Measurements from ENCODE around the gene ID3. TPM values are rescaled to one million over a fixed set of nuclear protein-coding genes. Genes with fewer than 3 reads are reported as not detected.
A peak's percentile ranks its signal among the peaks of the same experiment; 100 is the strongest.

ID3 gene
- polyA plus RNA-seq, 3 donors = 1.1 to 31.1 (median 2.5) TPM

DNA sequence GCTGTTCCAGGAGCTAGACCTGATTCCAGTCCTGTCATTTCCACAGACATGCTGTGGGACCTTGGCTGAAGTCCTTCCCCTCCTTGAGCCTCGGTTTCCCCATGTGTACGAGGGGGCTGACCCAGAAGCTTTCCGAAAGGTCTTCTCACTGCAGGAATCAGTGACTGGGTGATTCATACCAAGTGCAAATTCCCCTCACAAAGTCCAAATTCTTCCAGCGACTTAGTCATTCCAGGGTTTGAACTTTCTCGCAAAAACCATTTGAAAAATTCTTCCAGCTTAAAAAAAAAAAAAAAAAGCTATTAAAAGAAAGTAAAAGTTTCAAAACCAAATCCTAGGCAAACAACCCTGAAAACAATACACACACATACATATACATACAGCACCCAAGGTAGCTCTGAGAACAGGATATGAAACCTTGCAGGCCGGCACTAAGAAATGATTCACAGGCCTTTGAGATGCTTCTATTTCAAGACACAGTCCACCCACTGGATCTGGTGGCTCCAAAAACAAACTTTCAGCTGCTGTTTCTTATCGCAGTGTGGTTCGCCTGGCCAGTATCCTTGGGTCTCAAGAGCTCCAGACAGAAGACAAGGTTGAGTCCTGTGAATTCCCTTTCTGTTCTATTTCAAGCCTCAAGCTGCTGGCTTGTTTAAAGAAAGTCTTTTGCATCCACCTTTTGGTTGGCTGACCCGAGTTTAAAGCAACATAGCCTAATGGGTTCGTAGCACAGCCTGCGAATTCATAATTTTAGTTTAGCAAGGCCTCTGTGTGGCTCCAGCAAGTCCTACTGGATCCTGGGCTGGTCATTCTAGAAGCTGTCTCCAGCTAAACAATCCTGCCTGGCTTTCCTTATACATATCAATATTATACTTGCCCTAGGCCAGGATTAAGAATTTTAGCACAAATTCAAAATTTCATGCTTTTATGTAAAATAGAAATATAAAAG is 18.0 kb upstream of the ID3 start:
- Histone ChIP-seq H3K79me2 (ENCODE audit: insufficient read depth, low read length) (no peaks in the 10 kb centered on the region), H3K9ac (ENCODE audit: insufficient read depth, low read length, poor library complexity, severe bottlenecking) (no peak overlapping the region), H3K27me3 (ENCODE audit: control insufficient read depth in 2 of 2, insufficient read depth in 2 of 2, low read length in 2 of 2) (peaks cover 0 to 5% of the 10 kb centered on the region in 2 donors), H3K36me3 (replicated peaks in 1 of 2; ENCODE audit: control insufficient read depth in 1 of 2, insufficient read depth in 2 of 2, low read length in 2 of 2) (no peaks in the 10 kb centered on the region), H3K4me2 (replicated peaks; ENCODE audit: extremely low read depth, low read length, poor library complexity, severe bottlenecking) (no peak overlapping the region), H3K27ac (ENCODE audit: low read depth in 1 of 2, low read length in 2 of 2) (no peak overlapping the region), H3K4me3 (replicated peaks in 1 of 3; ENCODE audit: low read depth in 2 of 3, low read length in 3 of 3) (no peak overlapping the region), H2AFZ (ENCODE audit: insufficient read depth, low read depth, low read length, poor library complexity, severe bottlenecking) (no peak overlapping the region), H4K20me1 (ENCODE audit: insufficient read depth, low read length) (no peaks in the 10 kb centered on the region), H3K9me3 (replicated peaks in 1 of 2; ENCODE audit: control insufficient read depth in 1 of 2, insufficient read depth in 1 of 2, low read length in 2 of 2) (no peaks in the 10 kb centered on the region), H3K4me1 (ENCODE audit: control insufficient read depth in 1 of 2, insufficient read depth in 2 of 2, low read length in 2 of 2) (peaks cover 6 to 8% of the 10 kb centered on the region in 2 donors)
- Mint-ChIP-seq H3K36me3 (no peaks in the 10 kb centered on the region), H3K4me3 (peak overlapping the region in 1 of 2 donors; percentile 39), H3K27me3 (ENCODE audit: low read depth in 3 of 3) (peaks cover 5 to 17% (median 10%) of the 10 kb centered on the region in 3 donors), H3K4me1 (peaks cover 10% of the 10 kb centered on the region), H3K27ac (peak overlapping the region in 2 of 7 donors; percentile 54 to 77), H3K9me3 (peaks cover 0 to 3% (median 0%) of the 10 kb centered on the region in 7 donors)
- peak; percentile 30 to 66 (median 42) for DNase-seq
- TF ChIP-seq, protein P1, sequence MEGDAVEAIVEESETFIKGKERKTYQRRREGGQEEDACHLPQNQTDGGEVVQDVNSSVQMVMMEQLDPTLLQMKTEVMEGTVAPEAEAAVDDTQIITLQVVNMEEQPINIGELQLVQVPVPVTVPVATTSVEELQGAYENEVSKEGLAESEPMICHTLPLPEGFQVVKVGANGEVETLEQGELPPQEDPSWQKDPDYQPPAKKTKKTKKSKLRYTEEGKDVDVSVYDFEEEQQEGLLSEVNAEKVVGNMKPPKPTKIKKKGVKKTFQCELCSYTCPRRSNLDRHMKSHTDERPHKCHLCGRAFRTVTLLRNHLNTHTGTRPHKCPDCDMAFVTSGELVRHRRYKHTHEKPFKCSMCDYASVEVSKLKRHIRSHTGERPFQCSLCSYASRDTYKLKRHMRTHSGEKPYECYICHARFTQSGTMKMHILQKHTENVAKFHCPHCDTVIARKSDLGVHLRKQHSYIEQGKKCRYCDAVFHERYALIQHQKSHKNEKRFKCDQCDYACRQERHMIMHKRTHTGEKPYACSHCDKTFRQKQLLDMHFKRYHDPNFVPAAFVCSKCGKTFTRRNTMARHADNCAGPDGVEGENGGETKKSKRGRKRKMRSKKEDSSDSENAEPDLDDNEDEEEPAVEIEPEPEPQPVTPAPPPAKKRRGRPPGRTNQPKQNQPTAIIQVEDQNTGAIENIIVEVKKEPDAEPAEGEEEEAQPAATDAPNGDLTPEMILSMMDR (IDR thresholded peaks at IDR 0.05) = no peak
- WGBS (ENCODE audit: insufficient coverage) = 77% methylated on average over 8 of the region's 11 CpGs
- intact Hi-C loops (cut with micrococcal nuclease) = no loop called here

DNA sequence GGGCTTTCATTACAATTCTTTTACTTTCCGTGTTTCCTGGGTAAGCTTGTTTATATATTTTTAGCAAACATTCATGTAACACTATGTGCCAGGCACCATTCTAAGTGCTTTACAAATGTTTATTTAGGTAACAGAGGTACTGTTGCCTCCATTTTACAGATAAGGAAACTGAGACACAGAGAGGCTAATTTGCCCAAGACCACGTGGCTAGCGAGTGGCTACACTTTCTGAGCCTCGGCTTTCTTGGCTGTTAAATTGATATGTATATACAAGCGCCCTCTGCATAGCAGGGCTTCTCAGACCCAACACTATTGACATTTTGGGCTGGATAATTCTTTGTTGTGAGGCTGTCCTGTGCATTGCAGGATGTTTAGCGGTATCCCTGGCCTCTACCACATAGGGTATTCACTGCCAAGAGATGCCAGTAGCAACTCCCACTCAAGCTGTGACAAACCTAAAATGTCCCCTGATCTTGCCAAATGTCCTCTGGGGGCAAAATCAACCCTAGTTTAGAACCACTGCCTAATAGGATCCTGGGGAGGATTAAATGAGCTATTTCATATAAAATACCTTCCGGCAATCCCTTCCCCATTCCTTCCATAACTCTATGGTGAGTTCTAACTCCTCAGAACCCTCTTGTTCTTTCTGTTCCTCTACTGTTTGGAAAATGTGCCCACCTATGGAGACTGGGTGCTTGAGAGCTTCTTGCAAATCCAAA is 17.2 kb upstream of the ID3 start:
- Histone ChIP-seq H3K9me3 (replicated peaks in 1 of 2; ENCODE audit: control insufficient read depth in 1 of 2, insufficient read depth in 1 of 2, low read length in 2 of 2) (no peaks in the 10 kb centered on the region), H3K27ac (ENCODE audit: low read depth in 1 of 2, low read length in 2 of 2) (no peak overlapping the region), H3K36me3 (replicated peaks in 1 of 2; ENCODE audit: control insufficient read depth in 1 of 2, insufficient read depth in 2 of 2, low read length in 2 of 2) (no peaks in the 10 kb centered on the region), H3K4me1 (ENCODE audit: control insufficient read depth in 1 of 2, insufficient read depth in 2 of 2, low read length in 2 of 2) (peaks cover 6 to 8% of the 10 kb centered on the region in 2 donors), H3K9ac (ENCODE audit: insufficient read depth, low read length, poor library complexity, severe bottlenecking) (no peak overlapping the region), H3K4me2 (replicated peaks; ENCODE audit: extremely low read depth, low read length, poor library complexity, severe bottlenecking) (no peak overlapping the region), H3K4me3 (replicated peaks in 1 of 3; ENCODE audit: low read depth in 2 of 3, low read length in 3 of 3) (no peak overlapping the region), H4K20me1 (ENCODE audit: insufficient read depth, low read length) (no peaks in the 10 kb centered on the region), H3K27me3 (ENCODE audit: control insufficient read depth in 2 of 2, insufficient read depth in 2 of 2, low read length in 2 of 2) (peaks cover 1 to 6% of the 10 kb centered on the region in 2 donors), H2AFZ (ENCODE audit: insufficient read depth, low read depth, low read length, poor library complexity, severe bottlenecking) (no peak overlapping the region), H3K79me2 (ENCODE audit: insufficient read depth, low read length) (no peaks in the 10 kb centered on the region)
- H3K36me3 Mint-ChIP-seq = no peaks in the 10 kb centered on the region
- peaks cover 10% of the 10 kb centered on the region for H3K4me1 Mint-ChIP-seq
- peak overlapping the region in 2 of 7 donors; percentile 54 to 77 for H3K27ac Mint-ChIP-seq
- DNase-seq = no peak
- peaks cover 0 to 3% (median 0%) of the 10 kb centered on the region in 7 donors for H3K9me3 Mint-ChIP-seq
- H3K27me3 Mint-ChIP-seq (ENCODE audit: low read depth in 3 of 3) = peaks cover 9 to 25% (median 9%) of the 10 kb centered on the region in 3 donors
- WGBS (ENCODE audit: insufficient coverage) = 100% methylated on average over 2 of the region's 7 CpGs
- TF ChIP-seq, protein P1 (IDR thresholded peaks at IDR 0.05) = no peak
- peak overlapping the region in 1 of 2 donors; percentile 39 for H3K4me3 Mint-ChIP-seq
- intact Hi-C loops (cut with micrococcal nuclease) = no loop called here

All from CD14-positive monocyte (primary cell).